ENCODE data around the gene NBL1.

- TF ChIP-seq CTCF (IDR thresholded peaks at IDR 0.05) (no peak), POLR2A (IDR thresholded peaks at IDR 0.05) (no peak), POLR2AphosphoS5 (IDR thresholded peaks at IDR 0.05) (no peak), EP300 (IDR thresholded peaks at IDR 0.05) (no peak)
Measured at GRCh38 chr1:19633106-19633505, 11.0 kb upstream of the NBL1 start.
